Smooth muscle cell (in vitro differentiated cells): ENCODE results near the gene CSNK1G1. TPM values are rescaled to one million over a fixed set of nuclear protein-coding genes. Genes with fewer than 3 reads are reported as not detected.
"Not testable (repeated sequence)": the region's sequence is repeated elsewhere in the genome, so short reads cannot be mapped to it uniquely, and the experiment has no call there.

Experiments
- DNase-seq: peaks from one replicate; lab custom pipeline; 2025; ENCODE audit not compliant: unreplicated experiment; lab: John Stamatoyannopoulos, UW
- H2AFZ ChIP-seq: fragments of 200-600 bp; sonication (generic); 2 replicates; pipeline ENCODE4 v1.6.0; 2016; ENCODE audit warnings: antibody characterized with exemption, low read depth, mild to moderate bottlenecking
- H3F3A ChIP-seq: fragments of 200-600 bp; sonication (generic); 2 replicates; pipeline ENCODE4 v1.6.0; 2017; ENCODE audit warnings: antibody characterized with exemption, low read depth
- H3K27ac ChIP-seq: fragments of 200-600 bp; sonication (generic); 2 replicates; pipeline ENCODE4 v1.5.1; 2016; ENCODE audit warnings: low read depth, mild to moderate bottlenecking
- H3K27me3 ChIP-seq: fragments of 200-600 bp; sonication (generic); 2 replicates; pipeline ENCODE4 v1.6.1; 2016; ENCODE audit warnings: low read depth, mild to moderate bottlenecking
- H3K36me3 ChIP-seq: fragments of 200-600 bp; sonication (generic); 2 replicates; pipeline ENCODE4 v1.5.1; 2016; ENCODE audit warnings: low read depth
- H3K4me1 ChIP-seq: fragments of 200-600 bp; sonication (generic); 2 replicates; pipeline ENCODE4 v1.5.1; 2016; ENCODE audit warnings: low read depth
- H3K4me2 ChIP-seq: fragments of 200-600 bp; sonication (generic); 2 replicates; pipeline ENCODE4 v1.6.0; 2016; ENCODE audit warnings: mild to moderate bottlenecking
- H3K4me3 ChIP-seq: fragments of 200-600 bp; sonication (generic); 2 replicates; pipeline ENCODE4 v1.5.1; 2016; ENCODE audit warnings: mild to moderate bottlenecking
- H3K79me2 ChIP-seq: fragments of 200-600 bp; sonication (generic); 2 replicates; pipeline ENCODE4 v1.6.0; 2016; ENCODE audit warnings: low read depth, mild to moderate bottlenecking
- H3K9ac ChIP-seq: fragments of 200-600 bp; sonication (generic); 2 replicates; pipeline ENCODE4 v1.6.0; 2016; ENCODE audit warnings: low read depth
- H3K9me3 ChIP-seq: fragments of 200-600 bp; sonication (generic); replicated peaks from 2 replicates; pipeline ENCODE4 v1.5.1; 2016; ENCODE audit warnings: low read depth
- H4K20me1 ChIP-seq: fragments of 200-600 bp; sonication (generic); 2 replicates; pipeline ENCODE4 v1.6.0; 2016; ENCODE audit warnings: low read depth
- WGBS: methylation state at CpG from one replicate; pipeline ENCODE4 v1.1.7; 2016; ENCODE audit warnings: low lambda C conversion rate; 5-methylcytosine and 5-hydroxymethylcytosine counted together
- polyA plus RNA-seq: library from polyadenylated mRNA; unstranded; fragments of >200 nt; fragmentation: Nextera tagmentation; extraction: Ambion mirVana; gene quantifications from 2 replicates; pipeline ENCODE4 v1.2.1, GENCODE V29; 2016
- total RNA-seq: library from RNA; depleted of rRNA; stranded (reverse); fragments of >200 nt; gene quantifications from 2 replicates; pipeline ENCODE4 v1.2.3, GENCODE V29; 2014
- TF ChIP-seq, protein P1 (sequence below): fragments of 200-600 bp; sonication (generic); IDR thresholded peaks from 2 replicates; pipeline ENCODE4 v1.5.1; 2017; ENCODE audit warnings: borderline replicate concordance, mild to moderate bottlenecking, antibody characterized with exemption; ENCODE audit not compliant: insufficient read depth, poor library complexity, severe bottlenecking

CSNK1G1 gene
- total and polyA plus RNA-seq, 2 experiments from 2014 or later: 12.8 to 23.2 TPM

DNA sequence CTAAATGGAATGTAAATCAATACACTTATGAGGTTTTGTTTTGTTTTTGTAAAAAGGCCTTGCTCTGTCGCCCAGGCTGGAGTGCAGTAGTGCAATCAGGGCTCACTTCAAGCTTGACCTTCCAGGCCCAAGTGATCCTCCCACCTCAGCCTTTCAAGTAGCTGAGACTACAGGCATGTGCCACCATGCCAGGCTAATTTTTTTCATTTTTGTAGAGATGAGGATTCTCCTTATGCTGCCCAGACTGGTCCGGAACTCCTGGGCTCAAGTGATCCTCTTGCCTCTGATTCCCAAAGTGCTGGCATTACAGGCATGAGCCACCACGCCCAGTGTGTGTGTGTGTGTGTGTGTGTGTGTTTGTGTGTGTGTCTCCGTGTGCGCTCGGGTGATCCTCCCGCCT, 30.3 kb upstream of the CSNK1G1 start:
- Histone ChIP-seq H3K4me3 (no peak overlapping the region), H3K27me3 (no peaks in the 10 kb centered on the region), H3K4me1 (peaks cover 4% of the 10 kb centered on the region), H3K4me2 (no peak overlapping the region), H3K79me2 (peaks cover 33% of the 10 kb centered on the region), H3K9ac (no peak overlapping the region), H2AFZ (no peak overlapping the region), H3K36me3 (no peaks in the 10 kb centered on the region), H3F3A (no peaks in the 10 kb centered on the region), H3K9me3 (no peaks in the 10 kb centered on the region), H4K20me1 (no peaks in the 10 kb centered on the region), H3K27ac (no peak overlapping the region)
- DNase-seq: no peak
- TF ChIP-seq, protein P1, sequence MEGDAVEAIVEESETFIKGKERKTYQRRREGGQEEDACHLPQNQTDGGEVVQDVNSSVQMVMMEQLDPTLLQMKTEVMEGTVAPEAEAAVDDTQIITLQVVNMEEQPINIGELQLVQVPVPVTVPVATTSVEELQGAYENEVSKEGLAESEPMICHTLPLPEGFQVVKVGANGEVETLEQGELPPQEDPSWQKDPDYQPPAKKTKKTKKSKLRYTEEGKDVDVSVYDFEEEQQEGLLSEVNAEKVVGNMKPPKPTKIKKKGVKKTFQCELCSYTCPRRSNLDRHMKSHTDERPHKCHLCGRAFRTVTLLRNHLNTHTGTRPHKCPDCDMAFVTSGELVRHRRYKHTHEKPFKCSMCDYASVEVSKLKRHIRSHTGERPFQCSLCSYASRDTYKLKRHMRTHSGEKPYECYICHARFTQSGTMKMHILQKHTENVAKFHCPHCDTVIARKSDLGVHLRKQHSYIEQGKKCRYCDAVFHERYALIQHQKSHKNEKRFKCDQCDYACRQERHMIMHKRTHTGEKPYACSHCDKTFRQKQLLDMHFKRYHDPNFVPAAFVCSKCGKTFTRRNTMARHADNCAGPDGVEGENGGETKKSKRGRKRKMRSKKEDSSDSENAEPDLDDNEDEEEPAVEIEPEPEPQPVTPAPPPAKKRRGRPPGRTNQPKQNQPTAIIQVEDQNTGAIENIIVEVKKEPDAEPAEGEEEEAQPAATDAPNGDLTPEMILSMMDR: no peak
- WGBS: 96% methylated on average over 7 of the region's 7 CpGs

DNA sequence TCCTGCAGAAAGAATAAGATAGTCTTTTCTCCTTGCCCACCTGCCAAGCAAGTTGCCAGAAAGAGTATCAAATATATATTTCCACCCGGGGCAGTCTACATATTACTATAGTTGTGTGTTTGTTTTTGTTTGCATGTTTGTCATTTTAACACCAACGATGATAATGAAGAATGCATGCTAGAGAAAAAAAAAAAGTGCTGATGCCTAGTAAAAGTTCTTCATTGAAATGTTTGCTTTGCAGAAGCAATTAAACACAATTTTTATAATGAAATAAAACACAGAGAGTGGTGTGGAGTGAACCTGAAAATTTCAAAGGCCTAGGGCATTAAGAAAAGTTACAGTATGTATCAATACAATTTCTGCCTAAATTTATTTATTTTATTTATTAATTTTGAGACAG, 27.8 kb upstream of the CSNK1G1 start:
- H3K4me2 ChIP-seq: no peak overlapping the region
- H3K36me3 ChIP-seq: no peaks in the 10 kb centered on the region
- H3K27me3 ChIP-seq: no peaks in the 10 kb centered on the region
- TF ChIP-seq, protein P1: no peak
- H3K9me3 ChIP-seq: no peaks in the 10 kb centered on the region
- H3K9ac ChIP-seq: no peak overlapping the region
- no peaks in the 10 kb centered on the region for H4K20me1 ChIP-seq
- H2AFZ ChIP-seq: no peak overlapping the region
- no peak for DNase-seq
- H3F3A ChIP-seq: peaks cover 8% of the 10 kb centered on the region
- no peak overlapping the region for H3K4me3 ChIP-seq
- WGBS: 85% methylated on average over 2 of the region's 2 CpGs
- H3K79me2 ChIP-seq: peaks cover 16% of the 10 kb centered on the region
- H3K4me1 ChIP-seq: peaks cover 4% of the 10 kb centered on the region
- no peak overlapping the region for H3K27ac ChIP-seq

DNA sequence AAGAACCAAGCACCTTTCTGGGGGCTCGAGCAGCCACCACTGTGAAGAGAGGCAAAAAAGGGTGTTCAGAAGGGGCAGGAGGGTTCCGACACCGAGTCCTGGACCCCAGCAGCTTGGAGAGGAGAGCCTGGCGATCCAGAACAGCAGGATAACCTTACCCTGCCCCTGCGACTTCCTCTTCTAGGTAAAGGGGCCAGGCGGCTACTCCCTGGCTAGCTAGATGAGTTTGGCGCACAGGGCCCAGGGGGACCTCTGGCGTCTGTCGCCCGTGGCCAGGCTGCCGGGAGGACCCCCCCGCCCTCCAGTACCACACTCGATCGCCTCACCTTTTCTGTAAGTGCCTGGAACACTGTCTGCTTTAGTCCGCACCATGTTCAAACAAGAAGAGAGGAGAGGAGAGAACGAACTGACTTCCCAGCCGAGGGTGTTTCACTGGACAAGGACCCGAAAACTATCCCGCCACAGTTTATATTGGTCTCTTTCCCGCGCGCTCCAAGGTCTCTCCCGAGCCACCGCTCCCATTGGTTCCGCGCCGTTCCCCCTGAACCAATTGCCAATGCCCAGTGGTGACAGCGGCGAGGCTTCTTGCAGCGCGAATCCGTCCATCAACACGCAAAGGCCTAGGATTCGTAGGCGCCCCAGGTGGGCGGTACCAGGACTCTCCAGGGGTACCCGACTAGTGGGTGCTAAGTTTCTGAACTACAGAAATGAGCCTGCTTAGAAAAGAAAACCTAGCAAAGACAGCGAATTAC, 25.2 kb upstream of the CSNK1G1 start, which contains the start of gene PCLAF:
Gene PCLAF (minus strand): TSS at position 442 of the 752 bp plus-strand sequence. CDS start 70 bp downstream, at position 372.
- peak within 1 kb of the TSS; percentile 89 for H3K4me2 ChIP-seq
- no peak within 1 kb of the TSS for H3K27ac ChIP-seq
- H3K36me3 ChIP-seq: no peaks in the 10 kb centered on the region
- peak; percentile 64 for DNase-seq
- peaks cover 10% of the 10 kb centered on the region for H3F3A ChIP-seq
- no peaks in the 10 kb centered on the region for H3K27me3 ChIP-seq
- no peaks in the 10 kb centered on the region for H3K9me3 ChIP-seq
- H3K79me2 ChIP-seq: peaks cover 6% of the 10 kb centered on the region
- H4K20me1 ChIP-seq: no peaks in the 10 kb centered on the region
- peaks cover 4% of the 10 kb centered on the region for H3K4me1 ChIP-seq
- no peak within 1 kb of the TSS for H3K9ac ChIP-seq
- TF ChIP-seq, protein P1: no peak
- H2AFZ ChIP-seq: peak within 1 kb of the TSS; percentile 96
- WGBS: 2% methylated on average over 38 of the region's 38 CpGs
- peak within 1 kb of the TSS; percentile 59 for H3K4me3 ChIP-seq

DNA sequence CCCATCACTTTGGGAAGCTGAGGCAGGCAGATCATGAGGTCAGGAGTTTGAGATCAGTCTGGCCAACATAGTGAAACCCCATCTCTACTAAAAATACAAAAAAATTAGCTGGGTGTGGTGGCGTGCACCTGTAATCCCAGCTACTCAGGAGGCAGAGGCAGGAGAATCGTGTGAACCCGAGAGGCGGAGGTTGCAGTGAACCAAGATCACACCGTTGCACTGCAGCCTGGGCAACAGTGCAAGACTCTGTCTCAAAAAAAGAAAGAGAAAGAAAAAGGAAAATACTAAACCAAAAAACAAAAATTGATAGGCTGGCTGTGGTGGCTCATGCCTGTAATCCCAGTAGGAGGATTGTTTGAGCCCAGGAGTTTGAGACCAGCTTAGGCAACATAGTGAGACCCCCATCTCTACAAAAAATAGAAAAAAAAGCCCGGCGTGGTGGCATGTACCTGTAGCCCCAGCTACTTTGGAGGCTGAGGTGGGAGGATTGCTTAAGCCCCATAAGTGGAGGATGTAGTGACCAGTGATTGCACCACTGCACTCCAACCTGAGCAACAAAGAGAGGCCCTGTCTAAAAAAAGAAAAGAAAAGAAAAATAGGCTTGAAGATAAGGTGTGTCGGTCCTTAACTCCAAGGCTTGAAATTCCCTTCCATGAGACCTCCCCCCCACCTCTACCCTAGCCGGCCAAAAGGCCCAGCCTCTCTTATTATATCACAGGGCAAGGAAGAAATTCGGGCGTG, 24.3 kb upstream of the CSNK1G1 start:
- H3K36me3 ChIP-seq, H4K20me1 ChIP-seq, H3K9ac ChIP-seq, H3K27me3 ChIP-seq, H3K79me2 ChIP-seq, H3K9me3 ChIP-seq, H3K27ac ChIP-seq, H3K4me1 ChIP-seq, DNase-seq: not testable (repeated sequence)
- peak overlapping the region; percentile 89 for H3K4me2 ChIP-seq
- H3F3A ChIP-seq: peaks cover 10% of the 10 kb centered on the region
- WGBS: 70% methylated on average over 11 of the region's 11 CpGs
- H3K4me3 ChIP-seq: peak overlapping the region; percentile 59
- peak overlapping the region; percentile 46 for H2AFZ ChIP-seq
